Measurements from ENCODE around the gene SOCS2. TPM values are rescaled to one million over a fixed set of nuclear protein-coding genes. Genes with fewer than 3 reads are reported as not detected.

The SOCS2 gene
- total and polyA plus RNA-seq, 2 of the 13 experiments (the other 11 are each of a cell fraction or from before 2014, with no cell fraction given), result 0.62 to 1.5 TPM

GRCh38 chr12:93563807-93564538, 8.5 kb upstream of the SOCS2 start (continued):
- TF ChIP-seq ZNF281 (CRISPR knock-in tag; IDR thresholded peaks at IDR 0.05; ENCODE audit: borderline replicate concordance), result peak; percentile 30; the same call in 1 of the 2 replicates
- TF ChIP-seq ZNF891 (CRISPR knock-in tag; IDR thresholded peaks at IDR 0.05), result no peak
- TF ChIP-seq PRDM10 (CRISPR knock-in tag; IDR thresholded peaks at IDR 0.05; ENCODE audit: low read depth), result peak; percentile 24; the same call in 1 of the 2 replicates
- TF ChIP-seq PITX1 (CRISPR knock-in tag; IDR thresholded peaks at IDR 0.05), result peak; percentile 95
- TF ChIP-seq RFX3 (CRISPR knock-in tag; IDR thresholded peaks at IDR 0.05), result no peak
- peak; percentile 74 for TF ChIP-seq KDM6A (CRISPR knock-in tag; IDR thresholded peaks at IDR 0.05; ENCODE audit: low read depth)
- TF ChIP-seq CEBPB (IDR thresholded peaks at IDR 0.05; ENCODE audit: borderline replicate concordance, low read depth, low read length), result peak; percentile 88
- peak; percentile 97 for TF ChIP-seq GFI1 (CRISPR knock-in tag; IDR thresholded peaks at IDR 0.05; ENCODE audit: borderline replicate concordance)
- TF ChIP-seq KMT2B (CRISPR knock-in tag; IDR thresholded peaks at IDR 0.05), result peak; percentile 66
- no peak for TF ChIP-seq ZKSCAN5 (CRISPR knock-in tag; IDR thresholded peaks at IDR 0.05)
- TF ChIP-seq RFXAP (CRISPR knock-in tag; IDR thresholded peaks at IDR 0.05; ENCODE audit: borderline replicate concordance), result no peak
- TF ChIP-seq ZNF609 (CRISPR knock-in tag; IDR thresholded peaks at IDR 0.05; ENCODE audit: borderline replicate concordance), result peak; percentile 90
